Psoas muscle (tissue), 8 donors: ENCODE results near the gene USP40. TPM values are rescaled to one million over a fixed set of nuclear protein-coding genes. Genes with fewer than 3 reads are reported as not detected.

Experiments
- ATAC-seq, 4 donors: fragments of 200-7000 bp; cut with Tn5 transposase; one replicate each; pipeline ENCODE4 v1.9.1; 2020; ENCODE audit warnings: moderate library complexity in 3 of 4, mild to moderate bottlenecking in 2 of 4
- DNase-seq, 2 donors: peaks; one replicate each; pipeline ENCODE4 v3.0.0-alpha.2; 2020
- H3K27ac ChIP-seq: fragments of 200-600 bp; one replicate; pipeline ENCODE4 v1.8.0; 2022
- H3K27me3 ChIP-seq, 3 donors: fragments of 200-600 bp in 1 of 3; one replicate each; pipeline versions ENCODE4 v1.6.1 to v1.8.0; 2013 to 2022; ENCODE audit warnings: low read length in 2 of 3, mild to moderate bottlenecking in 2 of 3, moderate library complexity in 1 of 3; ENCODE audit not compliant: insufficient read depth in 3 of 3
- H3K36me3 ChIP-seq, 2 donors: fragments of 200-600 bp in 1 of 2; one replicate each; pipeline versions ENCODE4 v1.6.1 to v1.8.0; 2013 to 2022; ENCODE audit warnings: low read depth in 1 of 2, mild to moderate bottlenecking in 1 of 2, moderate library complexity in 1 of 2; ENCODE audit not compliant: insufficient read depth in 1 of 2
- H3K4me1 ChIP-seq: fragments of 200-600 bp; one replicate; pipeline ENCODE4 v1.8.0; 2022
- H3K4me3 ChIP-seq: fragments of 200-600 bp; one replicate; pipeline ENCODE4 v1.8.0; 2022; ENCODE audit warnings: mild to moderate bottlenecking
- H3K9me3 ChIP-seq: fragments of 200-600 bp; one replicate; pipeline ENCODE4 v1.8.0; 2022
- CTCF ChIP-seq: fragments of 200-600 bp; IDR thresholded peaks from one replicate; pipeline ENCODE4 v1.8.0; 2022; ENCODE audit warnings: antibody characterized with exemption
- WGBS, 3 donors: extraction: QIAGEN DNeasy Blood & Tissue Kit; methylation state at CpG; one replicate each; pipeline versions ENCODE4 v1.1.6 to v1.1.7; 2013; 5-methylcytosine and 5-hydroxymethylcytosine counted together
- intact Hi-C, 2 donors: fragments of 100-400 bp; cut with DNase I; formaldehyde crosslinking; loops; one replicate each; pipeline versions ENCODE4 v1.11.0 to v1.14.2; 2022
- polyA plus RNA-seq, 3 donors: library from polyadenylated mRNA; stranded (reverse); fragments of 200-250 nt; gene quantifications; one replicate each; pipeline ENCODE4 v1.2.3, GENCODE V29; 2013
- total RNA-seq, 4 donors: library from RNA; stranded (reverse); fragmentation: NEBNext Ultra II Directional in 2 of 4; extraction: Animal tissue kit (Norgen Biotek cat#: 25700) in 2 of 4; gene quantifications; one replicate each; pipeline versions ENCODE4 v1.2.1 to v1.2.4, GENCODE V29; 2021 to 2023
- donor health status: healthy with polysubstance abuse.
- donor health status: DM: no; HTN: no; CAD: no; lungs with moderate emphysema.
- donor health status: Bipolar disorder and iron deficiency.
- donor health status: healthy.
- donor health status: DM: yes; HTN: yes; CAD: no.
- donor health status: DM: no; HTN: no; CAD: no.
- donor health status: DM: no; HTN: no; CAD: no.
- donor health status: DM: yes; HTN: yes; CAD: no.

The USP40 gene
- total and polyA plus RNA-seq, 7 donors, result 9.1 to 23.3 (median 19.4) TPM

DNA sequence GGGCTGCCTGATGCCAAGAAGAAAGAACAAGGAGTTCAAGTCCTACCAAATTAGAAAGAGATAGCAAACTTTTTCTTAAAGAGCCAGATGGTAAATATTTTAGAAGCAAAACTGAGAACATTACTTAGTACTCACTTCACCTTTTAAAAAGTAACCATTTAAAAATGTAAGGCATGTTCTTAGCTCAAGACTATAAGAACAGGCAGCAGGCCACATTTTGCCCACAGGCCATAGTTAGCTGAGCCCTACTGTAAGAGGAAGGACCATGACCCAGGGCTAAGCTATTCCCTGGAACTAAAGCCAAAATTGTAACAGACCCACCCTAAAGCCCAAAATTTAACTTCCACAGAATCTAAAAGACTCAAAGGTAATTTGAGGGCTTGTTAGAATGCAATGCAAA lies 31.3 kb downstream of the USP40 start:
- intact Hi-C loops, result loop anchor here in 1 of 2 donors (10.0 kb wide), 1 partner anchor 260 kb away; no protein-coding TSS in a partner anchor
- DNase-seq (no peak), ATAC-seq (no peak)
- H3K36me3 ChIP-seq, result peaks cover 0 to 78% of the 10 kb centered on the region in 2 donors
- H3K4me1 ChIP-seq, result no peaks in the 10 kb centered on the region
- H3K27me3 ChIP-seq, result no peaks in the 10 kb centered on the region
- no peak for TF ChIP-seq CTCF
- H3K4me3 ChIP-seq, result no peak overlapping the region
- H3K9me3 ChIP-seq, result no peaks in the 10 kb centered on the region
- no peak overlapping the region for H3K27ac ChIP-seq

DNA sequence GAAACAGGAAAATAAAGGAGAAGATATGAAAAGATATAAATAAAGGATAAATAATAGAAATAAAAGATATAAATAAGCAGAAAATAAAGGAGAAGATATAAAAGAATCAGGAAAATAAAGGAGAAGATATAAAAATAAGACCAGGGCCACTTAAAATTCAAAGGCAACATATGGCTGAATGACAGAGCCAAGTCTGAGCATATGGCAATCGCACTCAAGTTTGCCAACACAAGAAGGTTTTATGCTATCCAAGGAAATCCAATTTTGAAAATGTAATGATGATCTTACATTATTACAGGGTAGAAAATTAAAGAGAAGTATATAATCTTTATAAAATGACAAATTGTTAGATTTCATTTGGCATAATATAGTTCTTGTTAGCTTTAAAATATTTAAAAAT lies 33.6 kb downstream of the USP40 start:
- intact Hi-C loops, result loop anchor here in 1 of 2 donors (10.0 kb wide), 1 partner anchor 258 kb away; no protein-coding TSS in a partner anchor
- Histone ChIP-seq H3K4me1 (no peaks in the 10 kb centered on the region), H3K27ac (no peak overlapping the region), H3K27me3 (no peaks in the 10 kb centered on the region), H3K36me3 (peaks cover 0 to 72% of the 10 kb centered on the region in 2 donors), H3K9me3 (no peaks in the 10 kb centered on the region), H3K4me3 (no peak overlapping the region)
- TF ChIP-seq CTCF, result no peak
- DNase-seq, result no peak
- WGBS, 3 donors, result 94 to 100% (median 97%) methylated on average over 1 of the region's 1 CpG
- no peak for ATAC-seq

DNA sequence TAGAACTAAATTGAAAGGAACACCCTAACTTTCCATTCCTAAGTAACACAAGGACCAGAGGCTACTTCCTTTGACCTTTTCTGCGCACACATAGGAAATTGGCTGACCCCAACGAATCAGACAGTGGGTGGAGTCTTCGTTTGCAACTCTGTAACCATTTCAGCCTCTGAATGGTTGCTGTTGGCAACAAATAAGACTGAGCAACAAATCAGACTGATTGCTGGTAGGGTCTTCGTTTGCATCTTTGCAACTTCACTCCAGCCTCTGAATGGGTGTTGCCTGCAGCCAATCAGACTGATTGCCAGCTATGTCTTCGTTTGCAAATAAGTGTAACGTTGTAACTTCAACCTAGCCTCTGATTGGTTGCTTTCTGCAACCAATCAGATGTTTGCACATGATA lies 34.6 kb downstream of the USP40 start:
- Histone ChIP-seq H3K27ac (peak overlapping the region; percentile 28), H3K4me1 (no peaks in the 10 kb centered on the region), H3K27me3 (no peaks in the 10 kb centered on the region), H3K4me3 (no peak overlapping the region), H3K9me3 (no peaks in the 10 kb centered on the region), H3K36me3 (peaks cover 0 to 74% of the 10 kb centered on the region in 2 donors)
- no peak for DNase-seq
- TF ChIP-seq CTCF, result no peak
- ATAC-seq, result no peak
- intact Hi-C loops, result loop anchor here in 1 of 2 donors (10.0 kb wide), 1 partner anchor 257 kb away; no protein-coding TSS in a partner anchor
- 58 to 70% (median 66%) methylated on average over 6 of the region's 6 CpGs for WGBS, 3 donors

GRCh38 chr2:233530381-233530780 lies 36.2 kb downstream of the USP40 start:
- no peak for ATAC-seq
- DNase-seq, result no peak
- no peak for TF ChIP-seq CTCF
- intact Hi-C loops, result loop anchor here in 1 of 2 donors (10.0 kb wide), 1 partner anchor 256 kb away; no protein-coding TSS in a partner anchor
- 54 to 76% (median 75%) methylated on average over 1 of the region's 1 CpG for WGBS, 3 donors
- Histone ChIP-seq H3K27ac (no peak overlapping the region), H3K4me1 (no peaks in the 10 kb centered on the region), H3K36me3 (peaks cover 0 to 89% of the 10 kb centered on the region in 2 donors), H3K9me3 (no peaks in the 10 kb centered on the region), H3K27me3 (no peaks in the 10 kb centered on the region), H3K4me3 (no peak overlapping the region)

DNA sequence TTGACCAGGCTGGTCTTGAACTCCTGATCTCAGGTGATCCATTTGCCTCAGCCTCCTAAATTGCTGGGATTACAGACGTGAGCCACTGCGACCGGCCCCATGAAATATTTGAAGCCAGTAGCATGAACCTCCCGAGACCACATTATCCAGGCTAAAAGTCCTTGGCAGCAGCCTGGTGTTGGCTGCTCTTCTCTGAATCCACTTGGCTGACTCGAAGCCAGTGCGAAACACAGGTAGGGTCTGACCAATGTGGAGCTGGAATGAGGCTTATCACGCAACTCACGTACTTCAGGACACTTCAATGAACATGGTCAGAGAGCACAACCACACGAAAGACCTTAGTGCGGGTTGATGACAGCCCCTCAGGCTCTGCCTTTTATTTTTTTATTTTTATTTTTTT lies 38.4 kb downstream of the USP40 start:
- ATAC-seq (no peak), DNase-seq (no peak)
- TF ChIP-seq CTCF, result no peak
- no peaks in the 10 kb centered on the region for H3K27me3 ChIP-seq
- no peaks in the 10 kb centered on the region for H3K9me3 ChIP-seq
- peaks cover 0 to 92% of the 10 kb centered on the region in 2 donors for H3K36me3 ChIP-seq
- no peak overlapping the region for H3K27ac ChIP-seq
- H3K4me1 ChIP-seq, result no peaks in the 10 kb centered on the region
- intact Hi-C loops, result loop anchor here in 1 of 2 donors (10.0 kb wide), 1 partner anchor 723 kb away; no protein-coding TSS in a partner anchor
- WGBS, 3 donors, result 66 to 79% (median 76%) methylated on average over 10 of the region's 10 CpGs
- H3K4me3 ChIP-seq, result no peak overlapping the region
